GM12878 (cell line): Measurements from ENCODE around the gene UBAC2. TPM values are rescaled to one million over a fixed set of nuclear protein-coding genes. Genes with fewer than 3 reads are reported as not detected.

Experiments
- ATAC-seq: fragments of 200-7000 bp; cut with Tn5 transposase; 3 replicates; pipeline ENCODE4 v1.9.1; 2020; ENCODE audit warnings: mild to moderate bottlenecking, moderate library complexity
- BruUV-seq: library from RNA; stranded (reverse); fragments of 400-500 nt; replicated peaks from 2 replicates; lab custom pipeline; 2021; lab: Mats Ljungman, UMichigan
- CTCF ChIA-PET: fragments of 300-600 bp; sonication (Branson Sonifier 250); formaldehyde crosslinking; extraction: SDS; loops from one replicate; lab custom pipeline; 2021; ENCODE audit warnings: inconsistent platforms; lab: Yijun Ruan, JAX
- POLR2A ChIA-PET: fragments of 350-600 bp; formaldehyde crosslinking; extraction: SDS; loops from one replicate; lab custom pipeline; 2021; ENCODE audit warnings: inconsistent platforms; lab: Charles Lee
- RAD21 ChIA-PET: fragments of 300-600 bp; sonication (Branson Sonifier 250); formaldehyde crosslinking; loops from one replicate; lab custom pipeline; 2023; ENCODE audit warnings: antibody characterized with exemption; ENCODE audit not compliant: unreplicated experiment; lab: Charles Lee
- SMC1A ChIA-PET: fragments of 300-600 bp; sonication (Branson Sonifier 250); formaldehyde crosslinking; loops from one replicate; lab custom pipeline; 2023; ENCODE audit not compliant: unreplicated experiment, uncharacterized antibody; lab: Charles Lee
- DNase-seq: peaks from one replicate; pipeline ENCODE4 v3.0.0-alpha.2; 2011; ENCODE audit warnings: low read depth, low spot score
- FAIRE-seq: peaks from 3 replicates; lab custom pipeline; 2011; peaks lifted over from hg19 to GRCh38; lab: Jason Lieb, UNC
- H2AFZ ChIP-seq: 2 replicates; pipeline ENCODE4 v1.6.0; 2011; ENCODE audit warnings: low read depth, low read length, control low read depth; ENCODE audit not compliant: control insufficient read depth
- H3K27ac ChIP-seq: 2 replicates; pipeline ENCODE4 v1.5.1; 2011; ENCODE audit warnings: control low read depth; ENCODE audit not compliant: control insufficient read depth, insufficient read depth
- H3K27me3 ChIP-seq, 2 experiments: replicated peaks in 1 of 2; 2 replicates each; pipeline versions ENCODE4 v1.6.0 to v1.6.1; 2011; ENCODE audit warnings: low read length in 1 of 2; ENCODE audit not compliant: control insufficient read depth in 2 of 2, insufficient read depth in 2 of 2
- H3K36me3 ChIP-seq, 2 experiments: 2 replicates each; pipeline ENCODE4 v1.5.1; 2011; ENCODE audit warnings: low read length in 1 of 2; ENCODE audit not compliant: control insufficient read depth in 2 of 2, insufficient read depth in 2 of 2
- H3K4me1 ChIP-seq: 2 replicates; pipeline ENCODE4 v1.6.1; 2011; ENCODE audit warnings: mild to moderate bottlenecking, low read length, moderate library complexity, mixed read lengths; ENCODE audit not compliant: control insufficient read depth, insufficient read depth
- H3K4me2 ChIP-seq: 2 replicates; pipeline ENCODE4 v1.6.0; 2011; ENCODE audit warnings: control low read depth; ENCODE audit not compliant: control insufficient read depth, insufficient read depth
- H3K4me3 ChIP-seq: fragments of 200-600 bp; sonication (generic); 2 replicates; pipeline ENCODE4 v1.5.1; 2016
- H3K79me2 ChIP-seq: 2 replicates; pipeline ENCODE4 v1.6.0; 2011; ENCODE audit warnings: low read length; ENCODE audit not compliant: control insufficient read depth, insufficient read depth
- H3K9ac ChIP-seq: 2 replicates; pipeline ENCODE4 v1.8.0; 2011; ENCODE audit warnings: low read length, control low read depth, mixed read lengths; ENCODE audit not compliant: control insufficient read depth, insufficient read depth
- H3K9me3 ChIP-seq: replicated peaks from 3 replicates; pipeline ENCODE4 v1.5.1; 2011; ENCODE audit warnings: mild to moderate bottlenecking, low read length; ENCODE audit not compliant: control insufficient read depth, insufficient read depth
- H4K20me1 ChIP-seq: 2 replicates; pipeline ENCODE4 v1.6.0; 2011; ENCODE audit not compliant: control insufficient read depth, insufficient read depth
- ATF7 ChIP-seq: fragments of 450-650 bp; IDR thresholded peaks from 2 replicates; pipeline ENCODE4 v1.6.1; 2016; ENCODE audit warnings: low read depth, mild to moderate bottlenecking
- BCL11A ChIP-seq: IDR thresholded peaks from 2 replicates; pipeline ENCODE4 v1.6.1; 2011; ENCODE audit warnings: low read depth, low read length
- JUND ChIP-seq: IDR thresholded peaks from 2 replicates; pipeline ENCODE4 v1.6.1; 2012; ENCODE audit warnings: low read depth, mild to moderate bottlenecking, low read length, improper control_type of control experiment, moderate library complexity
- KLF5 ChIP-seq: fragments of 450-650 bp; IDR thresholded peaks from 2 replicates; pipeline ENCODE4 v1.6.1; 2014; ENCODE audit warnings: mild to moderate bottlenecking; ENCODE audit not compliant: partially characterized antibody
- MYB ChIP-seq: fragments of 150-350 bp; IDR thresholded peaks from 2 replicates; pipeline ENCODE4 v1.6.1; 2014; ENCODE audit warnings: mild to moderate bottlenecking, low read depth, low read length, borderline replicate concordance
- NFYB ChIP-seq: IDR thresholded peaks from 2 replicates; pipeline ENCODE4 v1.6.1; 2011; ENCODE audit warnings: low read depth, mild to moderate bottlenecking, low read length, improper control_type of control experiment, moderate library complexity; ENCODE audit not compliant: insufficient read depth
- RCOR1 ChIP-seq: conservative IDR thresholded peaks from 2 replicates; pipeline ENCODE4 v1.6.1; 2012; ENCODE audit warnings: low read depth, low read length, improper control_type of control experiment
- RELA ChIP-seq: fragments of 450-650 bp; IDR thresholded peaks from 2 replicates; pipeline ENCODE4 v1.8.0; 2014; ENCODE audit warnings: borderline replicate concordance; ENCODE audit not compliant: partially characterized antibody
- SMAD1 ChIP-seq: fragments of 450-650 bp; IDR thresholded peaks from 2 replicates; pipeline ENCODE4 v1.6.1; 2018; ENCODE audit warnings: mild to moderate bottlenecking, low read depth; ENCODE audit not compliant: partially characterized antibody
- SP1 ChIP-seq: IDR thresholded peaks from one replicate; pipeline ENCODE4 v1.6.1; 2011; ENCODE audit warnings: low read depth, low read length
- STAT3 ChIP-seq: IDR thresholded peaks from 2 replicates; pipeline ENCODE4 v1.6.1; 2011; ENCODE audit warnings: low read depth, low read length, improper control_type of control experiment
- TCF3 ChIP-seq: IDR thresholded peaks from 2 replicates; pipeline ENCODE4 v1.6.1; 2012; ENCODE audit warnings: low read depth, mild to moderate bottlenecking, low read length, borderline replicate concordance; ENCODE audit not compliant: insufficient read depth
- TCF7 ChIP-seq: IDR thresholded peaks from 2 replicates; pipeline ENCODE4 v1.6.1; 2014; ENCODE audit warnings: antibody characterized with exemption, borderline replicate concordance
- ZBED1 ChIP-seq: IDR thresholded peaks from 2 replicates; pipeline ENCODE4 v1.6.1; 2016; ENCODE audit warnings: borderline replicate concordance
- ZNF274 ChIP-seq: IDR thresholded peaks from one replicate; pipeline ENCODE4 v1.8.0; 2011; ENCODE audit not compliant: insufficient read length, insufficient read depth
- in situ Hi-C: fragments of 300-500 bp; cut with MboI; formaldehyde crosslinking; loops from 9 replicates; pipeline ENCODE4 v1.14.3; 2018; ENCODE audit warnings: mixed read lengths
- intact Hi-C: fragments of 100-400 bp; cut with micrococcal nuclease; formaldehyde crosslinking; loops from one replicate; pipeline ENCODE4 v1.14.2; 2022; ENCODE audit not compliant: unreplicated experiment
- polyA plus RNA-seq, 11 experiments: library from polyadenylated mRNA; depleted of rRNA in 4 of 11; unstranded in 6 of 11; stranded (reverse) in 5 of 11; fragments of >200 nt; fragmentation: Nextera tagmentation in 4 of 11; fragmentation: Illumina TruSeq in 1 of 11; extraction: Ambion mirVana in 4 of 11; extraction: Trizol in 1 of 11; gene quantifications; 1 replicate in 1 of 11; 2 replicates in 10 of 11; pipeline versions ENCODE4 v1.2.1 to v1.2.3, GENCODE V29; 2011 to 2016; ENCODE audit warnings: inconsistent platforms in 2 of 11, missing spikeins in 2 of 11, low read depth in 1 of 11
- total RNA-seq, 4 experiments: library from RNA; depleted of rRNA in 3 of 4; stranded (reverse); fragments of >200 nt in 3 of 4; fragmentation: Illumina TruSeq in 1 of 4; extraction: Trizol in 1 of 4; gene quantifications; 2 replicates each; pipeline versions ENCODE4 v1.2.1 to v1.2.3, GENCODE V29; 2013 to 2021
- TF ChIP-seq, protein P1 (sequence below): IDR thresholded peaks from 2 replicates; pipeline ENCODE4 v1.6.1; 2011; ENCODE audit warnings: low read depth, mild to moderate bottlenecking, low read length, moderate library complexity, borderline replicate concordance; ENCODE audit errors: extremely low read depth
- TF ChIP-seq, protein P2 (sequence below): fragments of 450-650 bp; IDR thresholded peaks from 2 replicates; pipeline ENCODE4 v1.6.1; 2017; ENCODE audit warnings: borderline replicate concordance

Gene UBAC2
- total and polyA plus RNA-seq, 10 of the 15 experiments (the other 5 are each of a cell fraction or from before 2014, with no cell fraction given) = 3.0 to 54.6 (median 17.4) TPM

DNA sequence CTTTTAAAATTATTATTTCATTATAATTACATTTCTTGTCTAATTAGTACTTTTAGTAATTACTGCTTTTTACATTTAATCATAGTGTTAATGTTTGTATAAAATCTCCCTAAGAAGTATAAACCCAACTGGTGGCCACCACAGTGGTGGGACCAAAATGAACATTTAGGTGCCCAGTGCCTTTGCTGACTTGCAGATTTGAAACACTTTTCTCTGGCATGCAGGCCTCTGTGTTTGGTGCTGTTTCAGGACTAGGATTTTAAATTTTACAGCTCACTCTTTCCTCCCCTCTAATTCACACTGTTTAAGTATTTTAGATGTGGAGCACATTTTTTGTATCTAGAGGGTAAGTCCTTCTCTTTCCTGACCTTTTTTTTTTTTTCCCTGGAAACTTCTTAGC, 17.5 kb downstream of the UBAC2 start:
- FAIRE-seq = no peak
- Histone ChIP-seq H3K27me3 (no peaks in the 10 kb centered on the region), H2AFZ (no peak overlapping the region), H3K4me1 (peaks cover 14% of the 10 kb centered on the region), H3K4me3 (no peak overlapping the region), H3K9ac (no peak overlapping the region), H3K27ac (no peak overlapping the region), H3K36me3 (no peaks in the 10 kb centered on the region; a peak in 1 of 4 replicates), H3K9me3 (no peaks in the 10 kb centered on the region), H4K20me1 (no peaks in the 10 kb centered on the region; the same call in 1 of the 2 replicates), H3K79me2 (peaks cover 47% of the 10 kb centered on the region), H3K4me2 (no peak overlapping the region)
- ATAC-seq = no peak
- ChIA-PET RAD21 (interaction anchor here (0.8 to 2.6 kb wide), 7 partner anchors 12 to 51 kb away, joined by 3 to 17 read pairs (median 6); partner anchors contain the start of gene GPR18), POLR2A (interaction anchor here (1.2 kb wide), 1 partner anchor 15 kb away, joined by 4 read pairs; no protein-coding TSS in a partner anchor), CTCF (interaction anchor here (0.6 to 2.3 kb wide), 6 partner anchors 14 to 80 kb away, joined by 3 to 13 read pairs (median 6); no protein-coding TSS in a partner anchor), SMC1A (interaction anchor here (0.6 to 3.9 kb wide), 10 partner anchors 10 to 147 kb away, joined by 3 to 34 read pairs (median 4); partner anchors contain the start of gene GPR18)
- intact Hi-C loops (no loop called here), in situ Hi-C loops (no loop called here)
- no TSS peak for BruUV-seq
- TF ChIP-seq STAT3 (no peak), ZBED1 (no peak), RELA (no peak), NFYB (no peak), MYB (no peak), JUND (no peak), TCF3 (no peak), ZNF274 (no peak), TCF7 (no peak), KLF5 (no peak), SMAD1 (no peak), ATF7 (no peak), SP1 (no peak), RCOR1 (no peak), BCL11A (no peak)
- TF ChIP-seq, protein P1, sequence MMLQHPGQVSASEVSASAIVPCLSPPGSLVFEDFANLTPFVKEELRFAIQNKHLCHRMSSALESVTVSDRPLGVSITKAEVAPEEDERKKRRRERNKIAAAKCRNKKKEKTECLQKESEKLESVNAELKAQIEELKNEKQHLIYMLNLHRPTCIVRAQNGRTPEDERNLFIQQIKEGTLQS = no peak
- TF ChIP-seq, protein P2, sequence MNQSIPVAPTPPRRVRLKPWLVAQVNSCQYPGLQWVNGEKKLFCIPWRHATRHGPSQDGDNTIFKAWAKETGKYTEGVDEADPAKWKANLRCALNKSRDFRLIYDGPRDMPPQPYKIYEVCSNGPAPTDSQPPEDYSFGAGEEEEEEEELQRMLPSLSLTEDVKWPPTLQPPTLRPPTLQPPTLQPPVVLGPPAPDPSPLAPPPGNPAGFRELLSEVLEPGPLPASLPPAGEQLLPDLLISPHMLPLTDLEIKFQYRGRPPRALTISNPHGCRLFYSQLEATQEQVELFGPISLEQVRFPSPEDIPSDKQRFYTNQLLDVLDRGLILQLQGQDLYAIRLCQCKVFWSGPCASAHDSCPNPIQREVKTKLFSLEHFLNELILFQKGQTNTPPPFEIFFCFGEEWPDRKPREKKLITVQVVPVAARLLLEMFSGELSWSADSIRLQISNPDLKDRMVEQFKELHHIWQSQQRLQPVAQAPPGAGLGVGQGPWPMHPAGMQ = no peak
- no peak for DNase-seq
